Measurements from ENCODE around the gene SLC22A24.
"Not testable (repeated sequence)": the region's sequence is repeated elsewhere in the genome, so short reads cannot be mapped to it uniquely, and the experiment has no call there.

SLC22A24 gene

GRCh38 chr11:63144121-63144520 is at the start of gene SLC22A24:
Gene SLC22A24 (minus strand): TSS chr11:63144221. CDS start chr11:63143779, 442 bp downstream.
- no peak for DNase-seq (ENCODE audit: low read depth, low spot score)

GRCh38 chr11:63180536-63180935 is 36.5 kb upstream of the SLC22A24 start:
- DNase-seq (ENCODE audit: low read depth, low spot score): no peak

- DNase-seq (ENCODE audit: low read depth, low spot score): no peak
These were observed 35.5 kb upstream of the SLC22A24 start for GRCh38 chr11:63179432-63180041.

GRCh38 chr11:63177872-63178271 is 33.9 kb upstream of the SLC22A24 start:
- DNase-seq (ENCODE audit: low read depth, low spot score): no peak

DNA sequence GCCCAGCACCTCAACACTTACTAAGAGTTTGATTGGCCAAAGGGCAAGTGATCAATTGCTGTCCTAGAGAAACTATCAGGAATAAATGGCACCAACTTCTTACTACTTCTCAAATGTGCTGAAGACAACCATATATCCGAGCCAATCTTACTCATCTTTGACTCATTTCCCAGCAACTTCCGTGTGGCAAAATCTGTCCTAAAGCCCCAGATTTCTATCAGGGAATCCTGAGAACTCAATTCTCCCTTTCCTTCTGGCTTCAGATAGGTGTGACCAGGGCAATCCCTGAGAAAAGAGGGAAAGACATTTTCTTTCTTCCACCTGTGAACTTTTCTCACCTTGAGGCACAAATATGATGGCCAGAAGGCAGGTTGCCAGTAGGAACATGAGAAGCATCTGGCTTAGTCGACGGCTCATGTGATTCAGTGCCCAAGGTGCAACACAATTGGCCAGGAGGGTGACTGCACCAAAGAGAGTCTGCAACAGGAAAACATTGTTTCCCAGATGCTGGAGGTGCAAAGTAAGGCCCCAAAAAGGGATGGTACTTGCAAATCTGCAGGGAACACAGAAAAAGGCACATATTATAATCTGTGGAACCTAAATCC is 21.8 kb upstream of the SLC22A24 start:
- no peak for DNase-seq (ENCODE audit: low read depth, low spot score)

- no peak for DNase-seq (ENCODE audit: low read depth, low spot score)
These were observed 11.8 kb upstream of the SLC22A24 start for GRCh38 chr11:63155794-63156193.

DNA sequence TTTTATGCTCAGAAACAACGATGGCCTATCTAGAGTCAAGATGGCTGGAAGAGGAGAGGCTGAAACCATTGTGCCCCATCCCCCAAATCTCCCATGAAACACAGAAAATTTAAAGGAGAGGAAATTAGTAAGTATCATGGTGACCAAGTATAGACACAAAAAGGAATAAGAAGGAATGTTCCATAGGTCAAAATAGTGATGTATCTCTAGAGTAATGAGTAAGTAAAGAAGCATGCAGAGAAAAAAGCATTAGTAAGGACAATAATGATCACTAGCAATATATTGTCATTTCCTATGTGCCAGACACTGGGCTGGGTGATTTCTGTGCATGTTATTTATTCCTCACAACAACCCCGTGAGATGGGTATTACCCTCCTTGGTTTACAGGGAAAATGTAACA is 2.6 kb upstream of the SLC22A24 start:
- DNase-seq (ENCODE audit: low read depth, low spot score): no peak

DNA sequence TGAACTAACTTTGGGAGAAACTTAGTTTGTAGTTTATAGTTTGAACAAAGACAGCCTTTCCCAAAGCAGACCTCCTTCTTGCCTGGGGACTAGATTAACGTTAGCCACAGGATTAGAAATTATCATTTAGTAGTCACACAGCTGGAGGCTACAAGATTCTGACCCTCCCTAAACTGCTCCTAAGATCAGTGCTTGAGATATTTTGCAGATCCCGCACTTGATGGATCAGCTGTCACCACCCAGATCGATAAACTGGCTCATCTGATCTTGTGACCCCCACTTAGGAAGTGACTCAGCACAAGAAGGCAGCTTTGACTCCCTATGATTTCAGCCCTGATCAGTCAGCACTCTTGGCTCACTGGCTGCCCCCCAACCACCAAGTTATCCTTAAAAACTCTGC is 1.6 kb downstream of the SLC22A24 start:
- no peak for DNase-seq (ENCODE audit: low read depth, low spot score)

- DNase-seq (ENCODE audit: low read depth, low spot score): no peak
These were observed 10.8 kb downstream of the SLC22A24 start for GRCh38 chr11:63132985-63133775.

DNA sequence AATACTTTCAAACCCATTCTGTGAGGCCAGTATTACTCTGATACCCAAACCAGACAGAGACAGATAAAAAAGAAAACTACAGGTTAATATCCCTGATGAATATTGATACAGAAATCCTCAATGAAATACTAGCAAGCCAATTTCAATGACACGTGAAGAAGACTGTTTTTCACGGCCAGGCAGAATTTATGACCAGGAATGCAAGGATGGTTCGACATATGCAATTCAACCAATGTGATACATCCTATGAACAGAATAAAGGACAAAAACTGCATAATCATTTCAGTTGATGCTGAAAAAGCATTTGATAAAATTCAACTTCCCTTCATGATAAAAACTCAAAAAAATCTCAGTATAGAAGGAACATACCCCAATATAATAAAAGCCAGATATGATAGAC is 44.5 kb downstream of the SLC22A24 start:
- peak; percentile 2 for DNase-seq (ENCODE audit: low read depth, low spot score)

GRCh38 chr11:63080682-63081081 is 63.3 kb downstream of the SLC22A24 start:
- no peak for DNase-seq (ENCODE audit: low read depth, low spot score)

GRCh38 chr11:63046203-63046602 is 97.8 kb downstream of the SLC22A24 start:
- not testable (repeated sequence) for DNase-seq (ENCODE audit: low read depth, low spot score)

DNA sequence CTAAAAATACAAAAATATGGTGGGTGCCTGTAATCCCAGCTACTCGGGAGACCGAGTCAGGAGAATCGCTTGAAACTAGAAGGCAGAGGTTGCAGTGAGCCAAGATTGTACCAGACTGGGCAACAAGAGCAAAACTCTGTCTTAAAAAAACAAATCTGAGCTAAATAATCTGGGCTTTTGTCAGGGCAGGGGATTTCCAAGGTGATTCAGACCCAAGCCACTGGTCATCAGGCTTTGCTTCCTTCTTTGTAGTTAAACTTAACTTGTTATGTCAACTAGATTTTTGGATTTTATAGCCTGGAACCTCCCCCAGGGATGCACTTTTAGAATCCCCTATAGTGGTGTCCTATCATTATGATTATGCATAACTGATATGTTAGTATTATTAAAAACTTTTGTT is 101.4 kb downstream of the SLC22A24 start:
- no peak for DNase-seq (ENCODE audit: low read depth, low spot score)

DNA sequence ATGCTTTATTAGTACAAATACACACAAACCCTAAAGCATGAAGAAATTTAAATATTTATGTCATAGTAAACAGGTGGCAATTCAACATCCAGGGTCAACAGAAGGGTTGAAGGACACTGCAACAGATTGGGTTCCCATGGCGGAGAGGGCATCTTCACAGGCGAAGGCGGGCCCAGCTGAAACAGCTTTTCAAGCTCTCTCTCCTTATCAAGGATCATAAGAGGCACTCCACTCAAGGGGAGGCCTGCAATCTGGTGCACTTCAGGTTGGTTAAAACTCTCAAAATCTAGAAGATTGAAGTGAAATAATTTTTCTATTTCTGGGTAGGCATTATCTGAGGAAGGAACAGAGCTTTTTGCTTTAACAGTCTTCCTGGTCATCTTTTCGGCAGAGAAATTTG is 111.6 kb downstream of the SLC22A24 start:
- no peak for DNase-seq (ENCODE audit: low read depth, low spot score)
